Measurements from ENCODE around the gene CCDC8.
"Not testable (repeated sequence)": the region's sequence is repeated elsewhere in the genome, so short reads cannot be mapped to it uniquely, and the experiment has no call there.

The CCDC8 gene

GRCh38 chr19:46378268-46378667 lies 35.1 kb downstream of the CCDC8 start:
- H3K36me3 ChIP-seq (ENCODE audit: insufficient read depth, low read length) = peaks cover 79% of the 10 kb centered on the region
- no peaks in the 10 kb centered on the region for H3K9me3 ChIP-seq (ENCODE audit: insufficient read depth, low read depth, low read length)
- no peak overlapping the region for H3K27ac ChIP-seq (ENCODE audit: low read depth, low read length)
- peaks cover 12% of the 10 kb centered on the region for H3K4me1 ChIP-seq (ENCODE audit: insufficient read depth, low read length)
- H3K4me3 ChIP-seq (ENCODE audit: low read length) = no peak overlapping the region
- no peaks in the 10 kb centered on the region for H3K27me3 ChIP-seq (ENCODE audit: insufficient read depth, low read length)
- no peak overlapping the region for H3K9ac ChIP-seq (ENCODE audit: low read depth, low read length)
- 92% methylated on average over 1 of the region's 2 CpGs for WGBS

DNA sequence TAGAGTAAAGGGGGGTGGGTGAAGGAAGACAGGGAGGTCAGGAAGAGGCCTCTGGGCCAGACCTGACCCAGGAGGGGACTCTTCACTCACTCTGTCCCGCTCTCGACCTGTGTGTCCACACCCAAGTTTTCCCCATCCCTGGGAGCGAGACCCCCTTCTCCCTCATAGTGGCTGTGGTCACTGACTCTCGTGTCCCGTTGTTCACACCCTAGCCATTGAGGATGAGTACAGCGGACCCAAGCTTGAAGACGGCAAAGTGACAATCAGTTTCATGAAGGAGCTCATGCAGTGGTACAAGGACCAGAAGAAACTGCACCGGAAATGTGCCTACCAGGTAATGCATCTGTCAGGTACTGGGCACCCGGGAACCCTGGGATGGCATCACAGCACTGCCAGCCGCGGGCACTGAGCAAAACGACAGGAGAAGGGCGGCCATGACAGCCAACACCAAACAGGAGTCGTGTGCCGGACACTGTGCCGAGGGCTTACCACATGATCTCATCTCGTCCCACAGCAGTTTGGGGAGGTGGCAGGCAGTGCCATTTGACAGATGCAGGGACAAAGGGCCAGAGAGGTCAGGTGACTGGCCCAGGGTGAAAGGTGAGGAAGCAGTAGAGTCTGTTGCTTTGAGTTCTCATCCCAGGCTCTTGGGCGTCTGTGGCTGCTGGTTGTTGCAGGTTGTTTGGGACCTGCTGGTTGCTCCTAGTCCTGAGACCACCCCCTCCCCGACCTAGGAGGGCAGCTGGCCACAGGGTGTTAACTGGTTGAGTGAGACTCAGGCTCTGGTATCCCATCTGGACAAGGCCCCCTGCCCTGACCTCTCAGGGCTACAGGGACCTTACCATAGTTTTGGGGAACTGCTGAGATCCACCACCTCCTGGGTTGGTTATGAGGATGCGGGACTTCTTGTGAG lies 36.9 kb downstream of the CCDC8 start:
- H3K9me3 ChIP-seq (ENCODE audit: insufficient read depth, low read depth, low read length) = no peaks in the 10 kb centered on the region
- H3K4me1 ChIP-seq (ENCODE audit: insufficient read depth, low read length) = peaks cover 29% of the 10 kb centered on the region
- peaks cover 64% of the 10 kb centered on the region for H3K36me3 ChIP-seq (ENCODE audit: insufficient read depth, low read length)
- H3K9ac ChIP-seq (ENCODE audit: low read depth, low read length) = no peak overlapping the region
- H3K4me3 ChIP-seq (ENCODE audit: low read length) = no peak overlapping the region
- H3K27ac ChIP-seq (ENCODE audit: low read depth, low read length) = no peak overlapping the region
- WGBS = 94% methylated on average over 20 of the region's 20 CpGs
- H3K27me3 ChIP-seq (ENCODE audit: insufficient read depth, low read length) = no peaks in the 10 kb centered on the region

DNA sequence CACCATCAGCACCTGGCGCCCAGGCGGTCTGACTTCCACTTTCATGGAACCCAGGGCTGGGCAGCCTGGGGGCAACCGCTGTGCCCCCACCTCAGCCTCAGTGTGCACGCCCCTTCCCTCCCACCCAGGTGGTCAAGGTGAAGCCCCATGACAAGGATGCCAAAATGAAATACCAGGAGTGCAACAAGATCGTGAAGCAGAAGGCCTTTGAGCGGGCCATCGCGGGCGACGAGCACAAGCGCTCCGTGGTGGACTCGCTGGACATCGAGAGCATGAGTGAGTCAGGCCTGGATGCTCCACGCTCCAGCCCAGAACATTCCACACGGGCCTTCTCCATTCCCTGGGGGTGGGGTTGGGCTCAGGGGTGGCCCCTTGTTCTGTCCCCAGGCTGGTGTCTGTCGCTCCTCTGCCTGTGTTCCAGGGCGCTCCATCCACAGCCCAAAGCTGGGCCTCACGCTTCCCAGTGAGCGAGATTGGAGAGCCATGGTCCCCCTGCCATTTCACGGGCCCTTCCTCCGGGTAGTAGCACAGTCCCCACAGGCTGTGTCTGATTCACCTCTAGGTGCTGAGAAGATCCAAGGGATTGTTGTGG lies 37.8 kb downstream of the CCDC8 start:
- 94% methylated on average over 22 of the region's 22 CpGs for WGBS
- H3K4me1 ChIP-seq (ENCODE audit: insufficient read depth, low read length) = peaks cover 30% of the 10 kb centered on the region
- H3K27ac ChIP-seq (ENCODE audit: low read depth, low read length); H3K9ac ChIP-seq (ENCODE audit: low read depth, low read length); H3K4me3 ChIP-seq (ENCODE audit: low read length); H3K9me3 ChIP-seq (ENCODE audit: insufficient read depth, low read depth, low read length); H3K27me3 ChIP-seq (ENCODE audit: insufficient read depth, low read length): not testable (repeated sequence)
- peaks cover 54% of the 10 kb centered on the region for H3K36me3 ChIP-seq (ENCODE audit: insufficient read depth, low read length)

DNA sequence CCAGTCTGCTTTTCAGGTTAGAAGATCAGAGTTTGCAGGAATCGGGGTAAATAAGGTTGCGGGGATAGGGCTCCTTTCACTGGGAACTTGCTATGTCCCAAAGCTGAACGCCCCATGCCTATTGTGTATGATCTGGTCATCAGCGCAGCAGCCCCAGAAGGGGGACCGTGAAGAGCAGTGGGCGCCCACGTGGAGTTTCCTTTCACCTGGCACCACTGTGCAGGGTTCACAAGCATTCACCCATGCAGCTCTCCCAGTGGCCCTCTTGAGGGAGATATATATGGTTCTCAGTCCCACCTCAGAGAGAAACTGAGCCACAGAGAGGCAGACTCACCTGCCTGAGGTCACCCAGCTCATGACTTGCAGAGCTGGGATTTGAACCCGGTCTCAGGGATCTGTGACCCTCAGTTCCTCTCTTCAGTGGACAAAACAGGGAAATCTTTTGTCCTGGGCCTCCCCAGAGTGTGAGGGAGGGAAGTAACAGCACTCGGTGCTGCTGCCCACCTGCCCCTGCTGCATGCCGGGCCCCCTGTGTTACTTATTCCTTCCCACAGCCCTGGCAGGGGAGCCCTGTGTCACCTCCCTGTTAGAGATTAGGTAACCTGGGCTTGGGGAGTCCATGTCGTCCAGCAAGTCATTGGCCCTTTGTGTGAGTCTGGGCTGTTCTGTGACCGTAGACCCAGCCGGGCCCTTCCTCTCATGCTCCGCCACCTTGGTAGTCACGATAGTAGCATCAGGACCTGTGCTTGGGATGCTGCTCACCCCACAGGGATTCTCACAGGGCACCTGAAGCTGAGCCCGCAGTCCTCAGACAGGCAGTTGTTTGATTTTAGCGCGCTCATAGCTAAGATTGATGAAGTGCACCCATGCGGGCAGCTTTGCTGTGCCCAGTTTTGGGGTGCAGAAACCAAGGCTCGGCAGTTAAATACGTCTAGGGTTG lies 38.6 kb downstream of the CCDC8 start:
- Histone ChIP-seq H3K9me3 (ENCODE audit: insufficient read depth, low read depth, low read length) (no peaks in the 10 kb centered on the region), H3K27ac (ENCODE audit: low read depth, low read length) (peak overlapping the region; percentile 98), H3K4me3 (ENCODE audit: low read length) (no peak overlapping the region), H3K4me1 (ENCODE audit: insufficient read depth, low read length) (peaks cover 30% of the 10 kb centered on the region), H3K9ac (ENCODE audit: low read depth, low read length) (peak overlapping the region; percentile 71), H3K27me3 (ENCODE audit: insufficient read depth, low read length) (no peaks in the 10 kb centered on the region), H3K36me3 (ENCODE audit: insufficient read depth, low read length) (peaks cover 52% of the 10 kb centered on the region)
- 89% methylated on average over 21 of the region's 21 CpGs for WGBS

DNA sequence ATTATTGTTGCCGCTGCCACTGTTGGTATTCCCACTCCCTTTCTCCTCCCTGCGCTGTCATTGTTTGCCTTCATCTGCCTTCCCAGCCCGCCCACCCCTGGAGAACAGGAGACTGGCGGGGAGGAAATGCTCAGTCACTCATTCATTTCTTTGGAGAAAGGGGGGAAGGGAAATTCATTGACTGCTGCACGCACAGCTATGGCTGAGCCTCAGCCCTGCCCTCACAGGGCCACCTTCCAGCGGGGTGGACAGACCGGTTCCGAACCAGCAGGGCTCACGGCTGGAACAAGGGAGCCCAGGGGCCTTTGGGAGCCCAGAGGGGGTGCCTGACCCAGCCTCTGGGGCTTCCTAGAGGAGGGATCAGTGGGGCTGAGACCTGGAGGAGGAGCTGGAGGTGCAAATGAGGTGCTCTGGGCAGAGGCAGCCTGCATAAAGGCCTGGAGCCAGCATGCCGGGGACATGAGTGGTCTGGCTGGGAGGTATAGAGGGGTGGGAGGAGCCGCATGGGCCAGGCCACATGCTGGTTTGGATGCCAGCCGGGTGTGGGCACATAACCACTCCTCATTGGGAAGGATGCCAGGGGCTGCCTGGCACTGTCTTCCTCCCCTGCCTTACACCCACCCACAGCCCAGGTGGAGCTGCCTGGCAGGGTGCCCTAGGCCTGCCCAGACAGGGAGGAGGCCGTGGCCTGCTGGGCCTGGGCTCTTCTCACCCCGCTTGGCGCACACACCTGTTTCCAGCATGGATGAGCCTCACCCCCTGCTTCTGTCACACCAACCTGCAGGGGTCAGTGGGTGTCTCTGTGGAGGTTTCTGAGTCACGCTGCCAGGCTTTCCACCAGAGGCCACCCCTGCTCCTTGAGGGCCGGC lies 39.6 kb downstream of the CCDC8 start:
- Histone ChIP-seq H3K4me1 (ENCODE audit: insufficient read depth, low read length) (peaks cover 30% of the 10 kb centered on the region), H3K9me3 (ENCODE audit: insufficient read depth, low read depth, low read length) (no peaks in the 10 kb centered on the region), H3K4me3 (ENCODE audit: low read length) (peak overlapping the region; percentile 29; the same call in 1 of the 2 replicates), H3K9ac (ENCODE audit: low read depth, low read length) (peak overlapping the region; percentile 71), H3K27ac (ENCODE audit: low read depth, low read length) (peak overlapping the region; percentile 98), H3K27me3 (ENCODE audit: insufficient read depth, low read length) (no peaks in the 10 kb centered on the region), H3K36me3 (ENCODE audit: insufficient read depth, low read length) (peaks cover 46% of the 10 kb centered on the region)
- WGBS = 27% methylated on average over 17 of the region's 17 CpGs

DNA sequence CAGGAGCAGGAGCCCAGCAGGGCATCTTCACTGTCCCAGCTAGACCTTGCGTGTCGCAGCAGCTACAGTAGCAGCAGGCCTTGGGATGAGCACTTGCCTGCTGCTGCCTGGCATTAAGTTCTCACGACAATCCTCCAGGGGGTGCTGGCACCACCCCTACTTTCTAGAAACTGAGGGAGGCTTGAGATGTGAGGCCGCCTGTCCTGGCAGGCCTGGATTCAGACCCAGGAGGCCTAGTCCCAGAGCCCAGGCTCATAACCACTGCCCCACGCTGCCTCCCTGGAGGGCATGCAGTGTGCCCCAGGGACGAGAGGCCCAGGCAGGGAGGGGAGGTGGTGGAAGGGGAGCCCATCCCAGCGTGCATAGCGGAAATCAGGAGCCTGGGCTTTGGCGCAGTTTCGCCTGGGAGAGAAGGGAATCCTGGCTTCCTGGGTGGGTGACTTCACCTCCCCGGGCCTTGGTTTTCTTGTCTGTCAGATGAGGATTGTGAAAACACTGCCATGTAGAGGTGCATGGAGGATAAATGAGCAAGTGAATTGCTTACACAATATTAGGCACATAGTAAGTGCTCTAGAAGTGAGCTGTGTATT lies 40.4 kb downstream of the CCDC8 start:
- H3K4me3 ChIP-seq (ENCODE audit: low read length) = peak overlapping the region; percentile 15; the same call in 1 of the 2 replicates
- H3K27me3 ChIP-seq (ENCODE audit: insufficient read depth, low read length) = no peaks in the 10 kb centered on the region
- WGBS = 40% methylated on average over 11 of the region's 11 CpGs
- H3K27ac ChIP-seq (ENCODE audit: low read depth, low read length) = peak overlapping the region; percentile 98
- H3K9ac ChIP-seq (ENCODE audit: low read depth, low read length) = peak overlapping the region; percentile 51
- peaks cover 45% of the 10 kb centered on the region for H3K36me3 ChIP-seq (ENCODE audit: insufficient read depth, low read length)
- peaks cover 30% of the 10 kb centered on the region for H3K4me1 ChIP-seq (ENCODE audit: insufficient read depth, low read length)
- no peaks in the 10 kb centered on the region for H3K9me3 ChIP-seq (ENCODE audit: insufficient read depth, low read depth, low read length)

- H3K27me3 ChIP-seq (ENCODE audit: insufficient read depth, low read length) = no peaks in the 10 kb centered on the region
- H3K9ac ChIP-seq (ENCODE audit: low read depth, low read length) = no peak overlapping the region
- 86% methylated on average over 10 of the region's 10 CpGs for WGBS
- H3K4me1 ChIP-seq (ENCODE audit: insufficient read depth, low read length) = peaks cover 30% of the 10 kb centered on the region
- H3K9me3 ChIP-seq (ENCODE audit: insufficient read depth, low read depth, low read length) = no peaks in the 10 kb centered on the region
- H3K4me3 ChIP-seq (ENCODE audit: low read length) = no peak overlapping the region
- H3K36me3 ChIP-seq (ENCODE audit: insufficient read depth, low read length) = peaks cover 44% of the 10 kb centered on the region
- peak overlapping the region; percentile 66; the same call in 1 of the 2 replicates for H3K27ac ChIP-seq (ENCODE audit: low read depth, low read length)
Measured at GRCh38 chr19:46371371-46371901, 41.9 kb downstream of the CCDC8 start.

GRCh38 chr19:46369817-46370216 lies 43.5 kb downstream of the CCDC8 start:
- WGBS = 98% methylated on average over 7 of the region's 7 CpGs
- Histone ChIP-seq H3K36me3 (ENCODE audit: insufficient read depth, low read length) (peaks cover 42% of the 10 kb centered on the region), H3K9me3 (ENCODE audit: insufficient read depth, low read depth, low read length) (no peaks in the 10 kb centered on the region), H3K27ac (ENCODE audit: low read depth, low read length) (no peak overlapping the region), H3K27me3 (ENCODE audit: insufficient read depth, low read length) (no peaks in the 10 kb centered on the region), H3K4me1 (ENCODE audit: insufficient read depth, low read length) (peaks cover 30% of the 10 kb centered on the region), H3K4me3 (ENCODE audit: low read length) (no peak overlapping the region), H3K9ac (ENCODE audit: low read depth, low read length) (no peak overlapping the region)

GRCh38 chr19:46368116-46368515 lies 45.2 kb downstream of the CCDC8 start:
- 94% methylated on average over 7 of the region's 7 CpGs for WGBS

DNA sequence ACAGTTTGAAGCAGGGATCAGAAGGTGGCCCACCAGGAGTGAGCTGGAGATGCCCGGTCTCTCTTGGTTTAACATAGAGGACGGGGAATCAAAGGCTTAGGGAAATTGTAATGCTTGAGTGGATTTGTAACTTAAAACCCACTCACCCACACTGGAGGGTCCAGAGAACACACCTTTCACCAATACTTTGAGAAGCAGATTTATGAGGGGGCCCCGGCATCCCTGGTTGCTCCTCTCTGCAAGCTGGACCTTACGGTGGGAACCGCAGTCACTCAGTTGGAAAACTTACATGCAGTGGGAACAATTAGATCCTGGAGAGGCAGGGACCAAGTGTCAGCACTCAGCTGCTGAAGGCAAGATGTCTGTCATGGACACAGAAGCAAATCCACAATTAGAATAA lies 45.9 kb downstream of the CCDC8 start:
- Histone ChIP-seq H3K27ac (ENCODE audit: low read depth, low read length) (no peak overlapping the region), H3K9ac (ENCODE audit: low read depth, low read length) (no peak overlapping the region), H3K4me1 (ENCODE audit: insufficient read depth, low read length) (peaks cover 10% of the 10 kb centered on the region), H3K27me3 (ENCODE audit: insufficient read depth, low read length) (no peaks in the 10 kb centered on the region), H3K4me3 (ENCODE audit: low read length) (no peak overlapping the region), H3K9me3 (ENCODE audit: insufficient read depth, low read depth, low read length) (no peaks in the 10 kb centered on the region), H3K36me3 (ENCODE audit: insufficient read depth, low read length) (peaks cover 58% of the 10 kb centered on the region)
- WGBS = 96% methylated on average over 4 of the region's 5 CpGs

More at GRCh38 chr19:46368116-46368515, 45.2 kb downstream of the CCDC8 start:
- peaks cover 17% of the 10 kb centered on the region for H3K4me1 ChIP-seq (ENCODE audit: insufficient read depth, low read length)
- H3K27ac ChIP-seq (ENCODE audit: low read depth, low read length) = no peak overlapping the region
- H3K36me3 ChIP-seq (ENCODE audit: insufficient read depth, low read length) = peaks cover 57% of the 10 kb centered on the region
- no peak overlapping the region for H3K4me3 ChIP-seq (ENCODE audit: low read length)
- H3K9me3 ChIP-seq (ENCODE audit: insufficient read depth, low read depth, low read length) = no peaks in the 10 kb centered on the region
- no peaks in the 10 kb centered on the region for H3K27me3 ChIP-seq (ENCODE audit: insufficient read depth, low read length)
- no peak overlapping the region for H3K9ac ChIP-seq (ENCODE audit: low read depth, low read length)

All from HUES64 (cell line).